Activated gamma-delta T cell treated with Interleukin-2 at 50 U/mL for 16 hours (primary cell): ENCODE data around the gene CAMK1G.

Experiments used
- DNase-seq: peaks from one replicate; pipeline ENCODE4 v3.0.0-alpha.2; 2020

The CAMK1G gene

DNA sequence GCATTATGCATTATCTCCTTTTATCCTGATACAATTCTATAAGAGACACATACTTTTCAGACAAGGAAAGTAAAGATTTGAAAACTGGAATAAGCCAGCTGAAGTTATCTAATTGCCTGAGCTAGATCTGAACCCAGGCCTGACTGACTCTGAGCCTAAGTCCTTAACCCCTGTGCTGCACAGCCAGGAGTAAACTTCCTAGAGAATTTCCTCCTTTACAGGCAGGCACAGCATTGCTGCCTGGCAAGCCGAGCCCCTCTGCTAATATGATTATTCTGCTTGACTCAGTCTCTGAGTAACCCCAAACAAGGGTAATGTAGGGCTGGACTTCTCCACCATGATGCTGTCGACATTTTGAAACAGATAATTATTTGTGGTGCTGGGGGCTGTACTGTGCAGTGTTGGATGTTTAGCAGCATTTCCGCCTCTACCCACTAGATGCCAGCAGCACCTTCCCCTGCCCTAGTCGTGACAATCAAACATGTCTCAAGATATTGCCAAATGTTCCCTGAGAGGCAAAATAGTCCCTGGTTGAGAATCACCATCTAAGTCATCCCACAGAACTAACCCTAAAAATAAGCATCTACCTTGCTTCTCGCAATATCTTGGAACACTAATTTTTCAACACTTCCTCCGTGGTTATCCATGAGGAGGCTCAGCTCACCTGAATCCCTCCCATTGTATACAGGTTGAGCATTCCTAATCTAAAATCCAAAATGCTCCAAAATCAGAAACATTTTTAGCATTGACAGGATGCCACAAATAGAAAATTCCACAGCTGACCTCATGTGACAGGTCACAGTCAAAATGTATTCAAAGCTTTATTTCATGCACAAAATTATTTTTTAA is 18.5 kb downstream of the CAMK1G start:
- DNase-seq, result no peak

DNA sequence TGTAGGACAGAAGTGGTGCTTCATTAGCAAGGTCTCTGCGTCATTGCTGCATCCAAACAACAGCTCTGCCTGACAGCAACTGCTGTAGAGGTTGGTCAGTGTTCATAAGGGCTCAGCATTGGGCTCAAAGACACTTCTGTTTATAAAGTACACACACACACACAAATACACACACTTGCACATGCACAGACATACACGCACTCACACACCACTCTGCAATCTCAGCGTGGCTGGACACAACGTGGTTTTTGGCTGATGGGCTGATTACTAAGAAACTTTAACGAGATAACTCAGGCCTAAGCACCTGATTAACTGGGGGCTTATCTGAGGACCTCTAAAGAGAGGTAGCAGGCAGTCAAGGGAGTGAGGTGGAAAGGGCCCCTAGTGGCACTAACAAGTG is 20.4 kb downstream of the CAMK1G start:
- no peak for DNase-seq

DNA sequence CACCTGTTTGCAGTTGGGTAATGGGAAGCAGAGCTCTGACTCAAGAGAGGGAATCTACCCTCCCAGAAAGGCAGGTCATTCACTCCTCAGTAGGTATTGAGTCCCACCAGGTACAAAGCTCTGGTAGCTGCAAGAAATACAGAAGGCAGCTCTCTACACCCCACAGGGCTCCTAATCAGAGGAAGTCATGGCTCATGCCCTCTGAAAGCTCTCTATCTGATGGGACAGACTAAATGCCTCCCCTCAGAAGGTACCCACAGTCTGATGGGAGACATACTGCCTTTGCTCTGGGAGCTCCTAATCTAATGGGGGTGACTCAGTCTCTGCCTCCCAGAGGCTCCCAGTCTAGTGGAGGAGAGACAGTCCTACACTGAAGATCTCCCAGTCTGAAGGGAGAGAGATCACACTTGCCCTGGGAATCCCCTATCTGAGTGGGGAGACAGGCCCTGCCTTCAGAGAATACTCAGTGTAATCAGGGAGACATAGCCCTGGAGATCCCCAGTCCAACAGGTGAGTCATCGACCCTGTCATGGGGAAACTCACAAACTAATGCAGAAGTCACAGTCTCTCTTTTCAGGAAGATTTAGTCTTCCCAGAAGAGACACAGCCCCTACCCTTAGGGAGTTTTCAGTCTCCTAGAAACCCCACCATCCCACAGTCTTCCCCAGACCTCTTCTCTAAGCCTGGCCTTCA is 23.7 kb downstream of the CAMK1G start:
- DNase-seq, result no peak

DNA sequence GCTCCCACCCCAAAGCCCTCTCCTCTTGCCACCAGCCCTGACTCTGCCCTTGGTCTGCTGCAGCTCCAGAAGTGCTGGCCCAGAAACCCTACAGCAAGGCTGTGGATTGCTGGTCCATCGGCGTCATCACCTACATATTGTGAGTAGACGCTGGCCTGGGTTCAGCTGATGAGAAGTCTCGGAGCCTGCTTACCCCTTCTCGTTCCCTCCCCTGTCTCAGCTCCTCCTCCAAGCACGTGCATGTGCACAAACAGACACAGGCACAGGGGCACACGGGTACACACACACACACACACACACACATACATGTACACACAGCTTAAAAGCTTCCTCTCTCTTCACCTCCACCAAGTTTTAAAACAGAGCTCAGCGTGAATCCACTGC is 24.3 kb downstream of the CAMK1G start:
- DNase-seq, result no peak

DNA sequence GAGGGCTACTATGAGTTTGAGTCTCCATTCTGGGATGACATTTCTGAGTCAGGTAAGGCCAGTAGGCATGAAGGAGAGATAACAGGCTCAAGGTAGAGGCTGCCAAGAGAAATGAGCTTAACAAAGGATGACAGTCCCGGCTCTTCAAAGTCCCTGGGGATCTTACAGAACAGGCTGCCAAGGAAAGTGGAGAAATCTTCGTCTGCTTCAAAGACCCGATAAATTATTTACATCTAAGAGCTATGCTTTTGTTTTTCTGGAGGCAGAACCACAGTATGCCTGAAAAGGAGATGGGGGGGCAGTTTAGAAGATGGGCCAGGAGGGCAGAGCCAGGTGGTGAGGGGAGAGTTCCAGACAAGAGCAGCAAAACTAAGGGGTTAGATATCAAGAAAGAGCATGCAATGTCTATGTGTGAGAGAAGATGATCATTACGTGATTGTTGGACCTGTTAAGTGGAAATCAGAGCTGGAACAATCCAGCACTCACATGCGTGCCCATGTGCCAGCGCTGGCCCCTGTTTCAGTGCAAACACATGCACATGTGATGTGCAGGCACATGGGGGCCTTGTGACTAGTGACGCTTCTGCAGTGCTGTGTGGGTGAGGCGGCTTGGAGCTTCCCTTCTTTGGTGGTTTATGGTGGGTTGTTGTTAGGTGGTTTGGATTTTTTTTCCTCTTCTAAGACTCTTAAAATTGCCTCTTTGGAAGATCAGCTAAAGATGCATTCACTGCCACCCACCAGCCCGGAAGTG is 25.7 kb downstream of the CAMK1G start:
- DNase-seq, result no peak

DNA sequence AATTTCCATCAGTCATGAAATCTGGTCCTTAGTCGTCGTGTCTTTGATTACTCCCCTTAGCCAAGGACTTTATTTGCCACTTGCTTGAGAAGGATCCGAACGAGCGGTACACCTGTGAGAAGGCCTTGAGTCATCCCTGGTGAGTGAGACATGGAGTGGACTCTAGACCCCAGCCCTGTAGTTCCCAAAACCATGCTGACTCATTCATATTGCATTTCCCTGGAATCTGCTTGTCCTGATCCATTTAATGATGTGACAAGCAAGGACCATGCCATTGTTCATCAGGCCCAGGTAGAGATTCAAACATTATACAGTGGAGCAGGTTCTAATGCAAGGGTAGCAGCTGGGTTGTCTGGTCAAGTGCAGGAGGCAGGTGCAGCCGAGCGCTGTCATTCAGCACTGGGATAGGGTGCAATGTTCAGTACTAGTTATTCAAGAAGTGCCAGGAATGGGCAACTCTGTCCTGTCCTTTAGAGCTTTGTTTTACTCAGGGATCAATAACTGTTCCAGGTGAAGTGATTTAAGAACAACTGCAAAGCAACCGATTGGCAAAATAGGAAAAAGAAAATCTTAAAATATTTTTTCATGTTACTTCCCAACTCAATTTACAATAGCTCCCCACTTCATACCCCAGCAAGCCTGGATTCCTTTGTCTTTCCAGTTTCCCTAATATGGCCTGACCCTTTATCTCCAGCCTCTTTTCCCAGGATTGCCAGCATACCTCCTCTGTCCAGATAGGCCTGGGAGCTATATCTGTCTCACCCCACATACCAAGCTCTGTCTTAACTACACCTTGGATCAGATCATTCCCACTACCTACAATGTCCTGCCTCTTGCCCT is 26.5 kb downstream of the CAMK1G start:
- DNase-seq, result no peak

DNA sequence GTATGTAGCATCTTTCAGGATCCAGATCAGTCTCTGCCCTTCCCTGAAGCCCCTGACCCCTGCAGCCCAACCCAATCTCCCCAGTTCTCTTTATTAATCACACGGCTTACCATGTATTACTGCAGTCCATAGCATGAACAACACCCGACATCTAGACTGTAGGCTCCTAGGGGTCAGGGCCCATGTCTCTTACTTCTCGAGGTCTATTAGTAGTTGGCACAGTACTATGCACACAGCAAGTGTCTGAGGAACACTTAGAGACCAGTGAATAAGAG is 27.1 kb downstream of the CAMK1G start:
- DNase-seq, result no peak

DNA sequence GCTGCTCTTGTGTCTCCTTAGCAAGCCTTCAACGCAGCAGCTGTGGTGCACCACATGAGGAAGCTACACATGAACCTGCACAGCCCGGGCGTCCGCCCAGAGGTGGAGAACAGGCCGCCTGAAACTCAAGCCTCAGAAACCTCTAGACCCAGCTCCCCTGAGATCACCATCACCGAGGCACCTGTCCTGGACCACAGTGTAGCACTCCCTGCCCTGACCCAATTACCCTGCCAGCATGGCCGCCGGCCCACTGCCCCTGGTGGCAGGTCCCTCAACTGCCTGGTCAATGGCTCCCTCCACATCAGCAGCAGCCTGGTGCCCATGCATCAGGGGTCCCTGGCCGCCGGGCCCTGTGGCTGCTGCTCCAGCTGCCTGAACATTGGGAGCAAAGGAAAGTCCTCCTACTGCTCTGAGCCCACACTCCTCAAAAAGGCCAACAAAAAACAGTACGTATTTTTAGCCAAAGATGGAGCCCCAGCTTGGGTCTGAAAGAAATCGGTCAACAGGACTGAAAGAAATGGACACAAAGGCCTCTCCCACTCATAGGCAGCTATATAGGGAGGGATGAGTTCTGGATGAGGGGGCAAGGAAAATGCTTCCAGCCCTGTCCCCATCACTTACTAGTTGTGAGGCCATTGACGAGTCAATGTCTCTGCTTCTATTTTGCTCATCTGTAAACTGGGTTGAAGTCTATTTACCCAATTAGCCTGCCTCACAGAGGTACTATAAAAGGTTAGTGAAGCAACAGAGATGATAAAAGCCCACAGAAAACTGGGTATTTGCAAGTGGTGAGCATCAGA is 28.5 kb downstream of the CAMK1G start:
- DNase-seq, result no peak

DNA sequence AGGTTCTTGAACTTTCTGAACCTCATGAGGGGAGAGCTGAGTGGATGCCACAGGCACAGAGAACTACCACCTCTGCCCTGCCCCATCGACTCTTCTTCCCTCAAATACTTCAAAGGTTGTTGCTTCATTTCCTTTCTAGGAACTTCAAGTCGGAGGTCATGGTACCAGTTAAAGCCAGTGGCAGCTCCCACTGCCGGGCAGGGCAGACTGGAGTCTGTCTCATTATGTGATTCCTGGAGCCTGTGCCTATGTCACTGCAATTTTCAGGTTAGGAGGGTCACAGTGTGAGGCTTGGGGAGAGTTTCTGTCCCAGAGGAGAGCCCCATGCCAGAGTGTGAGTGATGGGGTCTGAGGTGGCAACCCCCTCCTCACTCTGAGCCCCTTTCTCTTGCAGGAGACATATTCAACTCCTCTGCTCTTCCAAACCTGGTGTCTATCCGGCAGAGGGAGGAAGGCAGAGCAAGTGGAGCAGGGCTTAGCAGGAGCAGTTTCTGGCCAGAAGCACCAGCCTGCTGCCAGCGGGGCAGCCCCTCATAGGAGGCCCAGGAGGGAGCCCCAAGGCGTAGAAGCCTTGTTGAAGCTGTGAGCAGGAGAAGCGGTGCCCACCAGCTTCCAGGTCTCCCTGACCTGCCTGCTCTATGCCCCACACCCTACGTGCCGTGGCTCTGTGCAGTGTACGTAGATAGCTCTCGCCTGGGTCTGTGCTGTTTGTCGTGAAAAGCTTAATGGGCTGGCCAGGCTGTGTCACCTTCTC is 29.3 kb downstream of the CAMK1G start:
- DNase-seq, result no peak

DNA sequence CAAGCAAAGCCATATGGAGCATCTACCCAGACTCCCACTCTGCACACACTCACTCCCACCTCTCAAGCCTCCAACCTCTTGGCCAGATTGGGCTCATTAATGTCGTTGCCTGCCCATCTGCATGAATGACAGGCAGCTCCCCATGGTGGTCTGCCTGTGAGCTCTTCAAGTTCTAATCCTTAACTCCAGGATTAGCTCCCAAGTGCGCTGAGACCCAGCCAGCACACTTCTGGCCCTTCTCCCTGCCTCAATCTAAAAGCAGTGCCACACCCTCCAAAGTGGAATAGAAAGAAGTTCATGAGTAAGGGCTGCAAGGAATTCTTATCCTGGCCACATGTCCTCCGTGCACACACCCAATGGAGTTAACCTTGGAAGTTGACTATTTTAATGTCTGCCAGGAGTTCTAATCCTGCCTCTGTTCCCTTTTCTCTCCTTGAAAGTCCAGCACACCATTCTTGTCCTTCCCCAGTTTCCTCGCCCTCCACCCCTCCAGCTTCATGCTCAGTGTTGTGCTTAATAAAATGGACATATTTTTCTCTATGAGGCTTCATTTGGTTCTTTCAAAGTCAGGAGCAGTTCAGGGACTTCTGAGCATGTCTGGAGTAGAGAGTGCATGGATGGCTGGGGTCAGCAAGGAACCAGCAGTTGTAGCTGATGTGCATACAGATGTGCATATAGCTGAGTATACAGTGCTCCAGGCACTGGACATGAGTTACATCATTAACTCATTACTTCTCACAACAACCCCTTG is 30.1 kb downstream of the CAMK1G start:
- no peak for DNase-seq

DNA sequence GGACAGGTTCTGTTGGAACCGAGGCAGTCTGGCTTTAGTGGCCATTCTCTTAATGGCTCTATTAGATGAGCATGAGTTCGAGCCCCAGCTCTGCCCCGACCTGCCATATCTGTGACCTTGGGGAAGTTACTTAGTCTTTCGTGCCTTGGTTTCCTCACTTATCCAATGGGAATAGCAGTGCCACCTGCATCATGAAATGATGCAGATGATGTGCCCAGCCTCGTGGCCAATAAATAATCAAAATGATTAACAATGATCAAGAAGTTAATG is 30.6 kb downstream of the CAMK1G start:
- DNase-seq, result no peak

DNA sequence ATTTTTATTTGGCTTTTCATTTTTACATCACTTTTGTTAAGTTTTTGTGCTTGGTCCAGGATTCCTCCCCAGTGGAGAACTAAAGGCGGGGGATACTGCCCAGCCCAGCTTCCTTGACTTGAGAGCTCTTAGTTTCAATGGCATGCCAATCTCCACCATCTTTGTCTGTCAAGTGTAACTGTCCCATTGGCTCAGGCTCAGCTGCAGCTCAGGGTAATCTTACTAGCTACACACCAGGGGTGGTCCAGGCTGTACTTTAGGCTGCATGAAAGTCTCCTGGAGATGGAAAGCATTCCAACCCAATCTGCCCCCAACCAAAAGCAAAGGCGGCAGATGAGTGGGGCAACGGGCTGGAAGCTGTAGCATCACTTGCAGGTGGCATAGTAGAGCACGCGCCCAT is 31.4 kb downstream of the CAMK1G start:
- DNase-seq, result no peak

DNA sequence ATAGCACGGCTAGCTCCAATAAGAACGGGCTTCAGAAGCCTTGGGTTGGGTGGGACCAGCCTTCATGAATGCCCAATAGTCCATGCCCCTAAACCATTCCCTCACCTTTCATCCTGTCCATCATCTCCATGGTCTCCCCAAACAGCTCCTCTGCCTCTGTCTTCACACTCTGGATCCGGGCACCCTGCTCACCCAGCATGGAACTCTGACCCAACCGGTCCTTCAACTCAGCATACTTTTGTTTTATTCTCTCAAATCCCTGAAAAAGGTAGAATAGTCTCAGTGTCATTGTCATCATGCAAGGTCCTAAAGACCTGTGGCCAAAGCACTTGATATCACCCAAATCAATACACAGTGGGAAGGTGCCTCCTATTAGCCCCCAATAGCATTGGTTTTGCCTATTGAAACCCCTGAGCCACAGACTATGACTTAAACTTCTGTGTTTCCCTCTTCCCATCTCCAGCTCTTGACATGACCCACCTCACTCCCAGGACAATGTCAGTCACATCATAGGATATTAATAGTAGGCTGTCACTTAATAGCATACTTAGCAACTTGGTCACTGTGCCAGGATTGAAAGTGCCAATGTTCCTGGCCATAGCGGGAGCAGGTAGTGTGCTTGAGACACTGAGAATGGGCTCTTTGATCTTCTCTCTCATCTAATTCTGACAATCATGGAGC is 33.0 kb downstream of the CAMK1G start:
- DNase-seq, result no peak

DNA sequence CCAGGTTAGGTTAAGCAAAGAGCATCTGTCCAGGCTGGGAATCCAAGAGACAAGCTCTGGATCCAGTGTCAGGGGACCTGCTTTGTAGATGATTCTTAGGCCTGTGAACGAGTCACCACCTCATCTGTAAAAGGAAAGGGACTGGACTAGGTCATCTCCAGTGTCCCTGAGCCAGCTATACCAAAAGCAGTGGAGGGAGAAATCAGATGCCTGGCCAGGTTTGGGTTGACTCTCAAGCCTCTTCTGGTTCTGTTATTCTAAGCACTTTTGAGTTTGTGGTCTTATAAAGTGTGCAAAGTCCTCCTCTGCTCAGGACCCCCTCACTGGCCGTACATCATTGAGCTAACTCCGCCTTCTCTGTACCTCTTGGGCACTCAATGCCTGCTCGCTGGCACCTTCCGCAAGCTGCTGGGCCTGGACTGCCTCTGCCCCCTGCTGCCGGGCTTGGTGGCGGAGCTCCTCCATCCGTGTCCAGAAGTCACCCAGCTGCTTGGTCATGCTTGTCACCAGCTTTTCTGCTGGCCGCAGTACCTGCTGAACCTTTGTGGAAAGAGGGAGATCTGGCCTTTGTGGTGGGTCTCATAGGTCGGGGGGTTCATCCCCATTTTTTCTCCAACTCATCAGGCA is 33.6 kb downstream of the CAMK1G start:
- no peak for DNase-seq

DNA sequence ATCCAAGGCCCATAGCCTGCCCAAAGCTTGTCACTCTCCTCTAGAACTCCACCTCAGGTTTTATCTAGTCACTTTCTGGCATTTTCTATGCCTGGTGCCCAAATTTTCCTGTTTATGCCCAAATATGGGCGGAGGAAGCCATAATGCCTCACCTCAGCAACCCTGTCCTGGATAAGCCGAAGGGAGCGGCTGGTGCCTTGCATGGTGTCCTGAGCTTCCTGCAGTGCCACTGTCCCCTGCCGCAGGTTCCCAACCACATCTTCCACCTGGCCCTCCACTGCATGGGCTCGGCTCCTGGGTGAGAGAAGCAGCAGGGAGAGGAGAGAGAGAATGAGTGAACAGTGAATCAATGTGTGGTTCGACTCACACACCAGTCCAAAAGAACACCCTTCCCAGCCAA is 34.2 kb downstream of the CAMK1G start:
- no peak for DNase-seq

DNA sequence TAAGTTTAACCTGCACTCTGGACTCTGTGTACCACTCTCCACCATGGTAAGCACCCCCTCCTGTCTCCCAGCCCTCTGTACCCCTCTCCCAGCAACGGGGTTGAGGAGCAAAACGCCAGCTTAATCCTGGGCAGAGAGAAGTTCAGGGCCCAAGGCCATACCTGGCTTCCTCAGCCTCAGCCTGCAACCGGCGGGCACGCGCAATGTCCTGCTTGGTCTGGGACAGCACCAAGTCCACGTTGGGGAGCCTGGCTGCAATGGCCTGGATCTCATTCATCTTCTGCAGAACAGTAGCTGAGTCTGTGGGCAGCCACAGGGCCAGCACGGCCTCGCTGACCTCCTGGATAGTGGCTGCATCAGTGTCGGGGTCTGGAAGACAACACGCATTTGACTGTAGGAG is 34.8 kb downstream of the CAMK1G start:
- no peak for DNase-seq

DNA sequence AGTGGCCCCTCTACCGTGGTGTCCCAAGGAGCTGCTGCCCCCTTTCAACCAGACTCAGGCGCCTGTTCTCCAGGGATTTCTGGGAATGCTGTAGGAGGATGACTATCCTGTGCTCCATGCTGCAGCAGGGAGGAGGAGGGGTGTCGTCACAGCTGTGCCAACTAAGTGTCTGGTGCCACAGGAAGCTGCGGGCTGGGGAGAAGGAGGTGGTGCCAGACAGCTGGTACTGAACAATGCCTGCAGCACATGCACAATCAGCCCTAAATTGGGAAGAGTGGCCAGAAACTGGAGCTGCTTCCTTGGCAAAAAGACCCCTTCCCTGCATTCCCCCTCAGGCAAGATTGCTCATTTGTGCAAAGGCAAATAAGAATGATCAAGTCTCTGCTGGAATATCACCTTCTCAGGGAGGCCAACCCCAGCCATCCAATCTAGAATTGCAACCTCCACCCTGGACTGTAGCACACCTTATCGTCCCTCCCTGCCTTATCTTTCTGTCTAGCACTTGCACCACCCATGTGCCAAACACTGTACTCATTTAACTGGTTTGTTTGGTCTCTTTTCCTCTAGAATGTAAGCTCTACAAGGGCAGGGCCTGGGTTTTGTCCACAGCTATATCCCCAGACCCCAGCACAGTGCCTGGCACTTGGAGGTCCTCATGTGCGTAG is 35.4 kb downstream of the CAMK1G start:
- DNase-seq, result no peak

DNA sequence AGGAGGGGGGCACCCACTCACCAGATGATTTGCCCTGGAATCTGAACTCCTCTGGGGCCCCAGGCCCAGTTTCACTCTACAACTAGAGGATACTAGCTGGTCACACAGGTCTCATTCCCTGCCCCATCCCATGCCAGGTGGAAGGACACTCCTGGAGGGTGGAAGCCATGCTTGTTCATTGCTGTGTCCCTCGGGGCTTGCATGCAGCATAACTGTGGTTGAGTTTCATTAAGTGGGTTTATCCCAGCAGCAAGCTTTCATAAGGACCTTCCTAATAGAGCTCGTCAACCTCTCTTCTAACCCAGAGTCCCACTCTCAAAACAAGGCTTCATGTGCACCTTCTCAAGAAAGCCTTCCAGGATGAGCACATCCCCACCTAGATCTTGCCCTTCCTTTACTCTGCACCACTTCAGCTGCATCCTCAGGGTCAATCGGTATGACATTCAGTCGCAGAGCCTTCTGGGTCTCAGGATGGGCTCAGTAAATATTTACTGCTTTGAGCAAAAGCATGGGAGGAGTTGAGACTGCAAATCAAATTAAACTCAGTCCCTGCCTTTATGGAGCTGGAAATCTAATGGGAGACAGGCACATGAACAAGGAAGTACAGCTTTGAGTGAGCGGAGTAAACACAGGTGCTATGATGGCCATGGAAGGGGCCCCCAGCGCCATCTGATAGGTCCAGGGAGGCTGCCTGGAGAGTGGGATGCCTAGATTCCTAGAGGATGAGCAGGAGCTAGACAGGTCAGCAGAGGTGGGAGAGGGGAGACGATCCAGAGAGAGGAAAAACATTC is 36.4 kb downstream of the CAMK1G start:
- DNase-seq, result no peak

DNA sequence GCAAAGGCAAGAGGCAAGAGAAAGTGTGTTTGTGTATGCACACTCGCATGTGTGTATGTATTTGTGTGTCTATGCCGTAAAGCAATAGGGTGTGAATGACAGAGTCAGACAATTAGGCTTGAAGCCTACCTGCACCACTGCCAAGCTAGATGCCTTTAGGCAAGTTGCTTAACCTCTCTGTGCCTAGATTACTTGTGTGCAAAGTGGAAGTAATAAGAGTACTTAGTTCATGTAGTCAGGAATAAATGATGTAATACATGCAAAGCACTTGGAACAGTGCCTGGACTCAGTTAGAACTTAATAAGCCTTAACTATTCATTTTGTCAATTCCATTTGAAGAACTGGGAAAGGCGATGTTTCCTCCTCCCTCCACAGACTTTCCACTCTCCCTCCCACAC is 37.0 kb downstream of the CAMK1G start:
- DNase-seq, result no peak
